GM12878 (cell line): ENCODE results near the gene CREBBP.

Source experiments
- ATF2 ChIP-seq: IDR thresholded peaks from 2 replicates; pipeline ENCODE4 v1.6.1; 2012; ENCODE audit warnings: low read length, inconsistent platforms
- CHD2 ChIP-seq: IDR thresholded peaks from 2 replicates; pipeline ENCODE4 v1.6.1; 2011; ENCODE audit warnings: low read depth, low read length, improper control_type of control experiment, borderline replicate concordance
- CTCF ChIP-seq, 3 experiments: IDR thresholded peaks in 2 of 3; conservative IDR thresholded peaks in 1 of 3; 2 replicates each; pipeline ENCODE4 v1.5.1; 2011; ENCODE audit warnings: low read depth in 3 of 3, low read length in 3 of 3, mild to moderate bottlenecking in 3 of 3, control low read depth in 2 of 3, moderate library complexity in 2 of 3, inconsistent platforms in 1 of 3, mixed read lengths in 1 of 3; ENCODE audit not compliant: control insufficient read depth in 2 of 3, insufficient read depth in 1 of 3; ENCODE audit errors: extremely low read depth in 1 of 3
- JUND ChIP-seq: IDR thresholded peaks from 2 replicates; pipeline ENCODE4 v1.6.1; 2012; ENCODE audit warnings: low read depth, mild to moderate bottlenecking, low read length, improper control_type of control experiment, moderate library complexity
- LARP7 ChIP-seq: fragments of 450-650 bp; IDR thresholded peaks from 2 replicates; pipeline ENCODE4 v1.6.1; 2017; ENCODE audit warnings: mild to moderate bottlenecking
- NFIC ChIP-seq: IDR thresholded peaks from 2 replicates; pipeline ENCODE4 v1.6.1; 2012; ENCODE audit warnings: low read depth, mild to moderate bottlenecking, inconsistent platforms, low read length, moderate library complexity
- NKRF ChIP-seq: fragments of 450-650 bp; conservative IDR thresholded peaks from 2 replicates; pipeline ENCODE4 v1.6.1; 2017; ENCODE audit warnings: mild to moderate bottlenecking, moderate library complexity
- PBX3 ChIP-seq: IDR thresholded peaks from 2 replicates; pipeline ENCODE4 v1.6.1; 2011; ENCODE audit warnings: mild to moderate bottlenecking, low read depth, low read length, moderate library complexity; ENCODE audit not compliant: insufficient replicate concordance
- POLR2A ChIP-seq: IDR thresholded peaks from 2 replicates; pipeline ENCODE4 v1.6.1; 2011; ENCODE audit warnings: low read depth, mild to moderate bottlenecking, low read length
- POLR2AphosphoS2 ChIP-seq: IDR thresholded peaks from 2 replicates; pipeline ENCODE4 v1.6.1; 2011; ENCODE audit warnings: low read depth, mild to moderate bottlenecking, low read length, improper control_type of control experiment, moderate library complexity
- RAD21 ChIP-seq: IDR thresholded peaks from 2 replicates; pipeline ENCODE4 v1.6.1; 2011; ENCODE audit warnings: mild to moderate bottlenecking, low read depth, low read length, moderate library complexity; ENCODE audit not compliant: insufficient read depth
- RB1 ChIP-seq: fragments of 450-650 bp; formaldehyde crosslinking; IDR thresholded peaks from 2 replicates; pipeline ENCODE4 v1.6.1; 2017; ENCODE audit warnings: mild to moderate bottlenecking, borderline replicate concordance
- SPI1 ChIP-seq: IDR thresholded peaks from 2 replicates; pipeline ENCODE4 v1.6.1; 2011; ENCODE audit warnings: low read depth, mild to moderate bottlenecking, low read length, moderate library complexity, borderline replicate concordance; ENCODE audit not compliant: insufficient read depth

GRCh38 chr16:3681206-3681605, 199.3 kb downstream of the CREBBP start:
- TF ChIP-seq JUND (no peak), CHD2 (no peak), SPI1 (no peak), CTCF (IDR thresholded peaks at IDR 0.05 in 2 of 3, conservative IDR thresholded peaks at IDR 0.05 in 1 of 3; ENCODE audit: control insufficient read depth in 2 of 3, extremely low read depth in 1 of 3, insufficient read depth in 1 of 3, low read depth in 3 of 3, low read length in 3 of 3) (no peak), NKRF (no peak), RAD21 (no peak), NFIC (no peak), RB1 (no peak), LARP7 (no peak), POLR2AphosphoS2 (no peak), PBX3 (no peak), ATF2 (no peak), POLR2A (no peak)
